ENCODE data around the gene OR4F6. TPM values are rescaled to one million over a fixed set of nuclear protein-coding genes. Genes with fewer than 3 reads are reported as not detected.

Gene OR4F6
- total RNA-seq, 1 experiment from 2014 or later: not detected

GRCh38 chr15:101804375-101804774, 1.1 kb downstream of the OR4F6 start:
- no peak for DNase-seq (ENCODE audit: low spot score)

- DNase-seq (ENCODE audit: low spot score): no peak
These were observed 1.6 kb downstream of the OR4F6 start for GRCh38 chr15:101804941-101805340.

- DNase-seq (ENCODE audit: low spot score): no peak
These were observed 2.5 kb downstream of the OR4F6 start for GRCh38 chr15:101805605-101806345.

- DNase-seq (ENCODE audit: low spot score): no peak
These were observed 4.1 kb downstream of the OR4F6 start for GRCh38 chr15:101807345-101807945.

GRCh38 chr15:101808201-101808600, 4.9 kb downstream of the OR4F6 start:
- DNase-seq (ENCODE audit: low spot score): no peak

GRCh38 chr15:101810456-101810855, 7.1 kb downstream of the OR4F6 start:
- no peak for DNase-seq (ENCODE audit: low spot score)

GRCh38 chr15:101810876-101811275, 7.6 kb downstream of the OR4F6 start:
- DNase-seq (ENCODE audit: low spot score): peak; percentile 46

GRCh38 chr15:101811902-101812301, 8.6 kb downstream of the OR4F6 start, which contains the start of gene OR4F15:
TSS of gene OR4F15 (plus strand) at chr15:101812202. CDS start at chr15:101818187, 5,985 bp downstream.
- no peak for DNase-seq (ENCODE audit: low spot score)

GRCh38 chr15:101813803-101814534, 10.7 kb downstream of the OR4F6 start:
- DNase-seq (ENCODE audit: low spot score): no peak

GRCh38 chr15:101820781-101821180, 17.5 kb downstream of the OR4F6 start:
- DNase-seq (ENCODE audit: low spot score): no peak

GRCh38 chr15:101827257-101827656, 23.9 kb downstream of the OR4F6 start:
- DNase-seq (ENCODE audit: low spot score): no peak

- no peak for DNase-seq (ENCODE audit: low spot score)
These were observed 25.5 kb downstream of the OR4F6 start for GRCh38 chr15:101828774-101829173.

GRCh38 chr15:101841656-101842055, 38.3 kb downstream of the OR4F6 start:
- no peak for DNase-seq (ENCODE audit: low spot score)

GRCh38 chr15:101844916-101845315, 41.6 kb downstream of the OR4F6 start:
- no peak for DNase-seq (ENCODE audit: low spot score)

- DNase-seq (ENCODE audit: low spot score): no peak
These were observed 49.0 kb downstream of the OR4F6 start for GRCh38 chr15:101852356-101852755.

Small RNA genes lying within 50 kb of the gene (small RNA-seq; reads per million reads assigned to genes)
- gene RN7SL209P: not detected

Other genes starting within 250 kb of the OR4F6 start
- 21.0 and 23.9 TPM in 2 replicates for gene TM2D3, start 151.1 kb upstream of the OR4F6 start, total RNA-seq (2014; rRNA removed; shearing (Covaris generic))
- 5.7 and 5.8 TPM in 2 replicates for gene TARS3, start 79.0 kb upstream of the OR4F6 start, total RNA-seq (2014; rRNA removed; shearing (Covaris generic))
- not detected in 2 replicates for gene OR4F15, start 8.7 kb downstream of the OR4F6 start, total RNA-seq (2014; rRNA removed; shearing (Covaris generic))

All from HT-29 (cell line).